ENCODE results near the gene CETN3. TPM values are rescaled to one million over a fixed set of nuclear protein-coding genes. Genes with fewer than 3 reads are reported as not detected.

Gene CETN3
- 48.5 and 50.5 TPM in 2 replicates for total RNA-seq (2014; rRNA removed; shearing (Covaris generic))
- polyA plus RNA-seq (2015; cell fraction: cytosol; rRNA removed) = 19.9 and 23.7 TPM in 2 replicates
- polyA plus RNA-seq (2015; cell fraction: nucleus; rRNA removed) = 21.0 and 23.5 TPM in 2 replicates

- peak; percentile 95 for DNase-seq (ENCODE audit: low read depth, low spot score)
These were observed at the start of gene CETN3 for GRCh38 chr5:90409318-90410177. TSS of gene CETN3 (minus strand) at chr5:90409756. CDS start at chr5:90409661, 95 bp downstream.

DNA sequence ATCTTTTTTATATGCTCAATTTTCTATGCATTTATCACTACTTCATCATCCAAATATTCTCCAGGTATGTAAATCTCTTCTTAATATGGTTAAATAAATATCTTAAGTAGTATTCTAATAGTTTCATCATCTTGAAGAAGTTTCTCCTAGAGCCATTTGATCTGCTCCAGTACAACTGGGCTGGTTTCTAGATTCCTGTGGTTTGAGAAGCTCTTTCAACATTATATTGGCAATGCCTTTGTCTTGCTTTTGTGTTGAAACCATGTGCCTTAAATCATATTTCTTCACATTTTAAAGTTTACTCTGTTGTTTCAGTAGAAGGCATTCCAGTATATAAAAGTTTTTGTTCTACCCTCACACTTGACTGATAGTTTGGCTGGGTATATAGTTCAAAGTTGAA is 37.4 kb upstream of the CETN3 start:
- no peak for DNase-seq (ENCODE audit: low read depth, low spot score)
- in situ Hi-C loops (cut with HindIII; ENCODE audit: low pct_unique_long_range_greater_than_20kb, low sequenced_read_pairs) = no loop called here

More at GRCh38 chr5:90409318-90410177, at the start of gene CETN3:
- in situ Hi-C loops (cut with HindIII; ENCODE audit: low pct_unique_long_range_greater_than_20kb, low sequenced_read_pairs) = no loop called here

DNA sequence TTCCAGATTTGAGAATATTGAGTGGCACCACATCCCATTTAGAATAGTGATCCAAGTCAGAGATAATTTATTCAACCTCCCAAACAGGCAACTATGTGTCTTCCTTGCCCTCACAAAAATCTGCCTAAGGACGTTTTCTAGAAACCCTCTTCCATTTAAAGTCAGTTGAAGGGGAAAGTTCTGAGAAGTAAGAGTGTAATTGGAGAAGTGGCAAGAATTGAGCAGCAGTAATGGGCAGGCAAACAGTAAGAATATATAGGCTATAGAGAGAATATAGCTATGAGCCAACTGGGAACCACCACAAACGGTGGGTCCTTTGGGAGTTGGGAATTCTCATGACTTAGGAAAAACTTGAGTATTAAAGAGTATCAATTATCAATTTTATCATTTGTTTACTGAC is 31.1 kb upstream of the CETN3 start:
- DNase-seq (ENCODE audit: low read depth, low spot score) = peak; percentile 41
- in situ Hi-C loops (cut with HindIII; ENCODE audit: low pct_unique_long_range_greater_than_20kb, low sequenced_read_pairs) = no loop called here

DNA sequence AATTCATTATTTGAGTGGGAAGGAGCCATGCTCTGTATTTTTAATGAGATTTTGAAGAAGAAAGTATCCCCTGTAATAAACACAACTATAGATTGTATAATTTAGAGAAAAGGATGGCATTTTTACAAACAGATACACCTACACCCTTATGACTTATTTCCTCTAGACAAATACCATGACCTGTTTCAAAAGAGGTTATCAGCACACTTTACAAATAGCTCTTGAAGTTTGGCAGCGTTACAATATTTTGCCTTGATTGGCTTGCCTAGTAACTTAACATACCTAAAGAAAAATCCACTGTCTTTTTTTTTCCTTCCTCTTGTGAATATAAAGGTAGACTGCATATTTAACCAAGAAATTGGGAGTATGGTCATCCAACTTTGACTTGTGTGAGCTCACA is 28.5 kb upstream of the CETN3 start:
- DNase-seq (ENCODE audit: low read depth, low spot score) = no peak
- in situ Hi-C loops (cut with HindIII; ENCODE audit: low pct_unique_long_range_greater_than_20kb, low sequenced_read_pairs) = no loop called here

DNA sequence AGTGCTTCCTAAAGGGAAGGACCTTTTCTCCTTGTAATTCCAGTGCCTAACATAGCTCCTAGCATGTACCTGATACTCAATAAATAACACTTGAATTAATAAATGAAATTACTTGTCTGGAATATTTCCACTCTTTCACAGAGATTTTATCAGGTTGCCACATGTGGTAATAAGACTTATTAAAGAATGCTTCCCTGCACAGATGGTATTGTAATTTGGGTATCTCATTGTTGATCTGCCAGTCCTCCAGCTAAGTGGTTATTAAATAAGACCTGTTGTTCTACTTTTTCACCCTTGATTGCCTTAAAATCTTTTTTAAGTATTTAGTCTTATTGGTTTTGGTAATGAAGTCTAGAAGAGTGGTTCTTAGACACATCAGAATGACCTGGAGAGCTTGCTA is 28.1 kb upstream of the CETN3 start:
- DNase-seq (ENCODE audit: low read depth, low spot score) = no peak
- in situ Hi-C loops (cut with HindIII; ENCODE audit: low pct_unique_long_range_greater_than_20kb, low sequenced_read_pairs) = no loop called here

DNA sequence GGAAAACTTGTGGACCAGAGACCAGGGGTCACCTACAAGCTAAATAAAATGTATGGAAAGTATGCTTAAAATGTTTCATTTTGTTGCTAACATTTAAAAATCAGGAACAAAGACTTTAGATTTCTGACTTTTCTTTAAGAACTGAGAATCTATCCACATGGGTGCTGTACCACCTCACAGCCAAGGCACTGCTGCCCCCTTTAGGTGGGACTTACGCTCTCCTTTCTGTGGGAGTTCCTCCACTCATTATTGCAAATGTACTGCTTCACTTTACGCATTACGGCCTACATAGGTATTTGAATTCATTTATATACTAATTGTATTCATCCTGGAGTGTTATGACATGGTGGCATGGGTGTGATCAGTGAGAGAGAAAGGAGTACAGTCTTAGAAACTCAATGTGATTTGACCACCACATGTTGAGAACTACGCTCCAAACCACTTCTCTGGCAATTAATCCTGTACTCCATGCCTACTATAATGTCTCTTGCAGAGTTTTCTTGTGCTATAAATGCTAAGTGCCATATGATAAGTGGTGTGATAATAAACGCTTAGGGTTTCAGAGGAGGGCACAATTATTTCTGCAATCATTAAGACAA is 24.7 kb upstream of the CETN3 start:
- DNase-seq (ENCODE audit: low read depth, low spot score) = peak; percentile 72

GRCh38 chr5:90424245-90424644 is 14.7 kb upstream of the CETN3 start:
- no peak for DNase-seq (ENCODE audit: low read depth, low spot score)
- in situ Hi-C loops (cut with HindIII; ENCODE audit: low pct_unique_long_range_greater_than_20kb, low sequenced_read_pairs) = no loop called here

More for the DNA sequence above, 24.7 kb upstream of the CETN3 start:
- in situ Hi-C loops (cut with HindIII; ENCODE audit: low pct_unique_long_range_greater_than_20kb, low sequenced_read_pairs) = no loop called here

GRCh38 chr5:90421136-90421535 is 11.6 kb upstream of the CETN3 start:
- in situ Hi-C loops (cut with HindIII; ENCODE audit: low pct_unique_long_range_greater_than_20kb, low sequenced_read_pairs) = no loop called here
- peak; percentile 58 for DNase-seq (ENCODE audit: low read depth, low spot score)

DNA sequence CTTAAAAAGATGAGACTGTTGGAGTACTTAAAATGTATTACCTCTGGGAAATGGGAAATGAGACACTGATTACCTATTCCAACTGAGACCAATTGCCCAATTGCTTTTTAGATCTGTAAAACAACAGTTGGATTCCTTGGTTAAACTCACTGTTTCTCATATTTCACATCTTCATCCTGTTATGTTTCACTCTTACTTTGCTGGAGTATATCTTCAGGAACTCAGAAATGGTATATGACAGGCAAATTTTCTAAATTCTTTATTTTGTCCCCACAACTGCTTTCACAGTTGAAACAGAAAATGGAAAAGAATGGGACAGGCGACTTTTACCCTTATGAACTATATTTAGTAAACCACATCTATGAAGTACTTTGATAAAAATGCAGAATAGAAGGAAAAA is 8.7 kb upstream of the CETN3 start:
- in situ Hi-C loops (cut with HindIII; ENCODE audit: low pct_unique_long_range_greater_than_20kb, low sequenced_read_pairs) = no loop called here
- no peak for DNase-seq (ENCODE audit: low read depth, low spot score)

GRCh38 chr5:90410178-90410762 is 714 bp upstream of the CETN3 start:
- in situ Hi-C loops (cut with HindIII; ENCODE audit: low pct_unique_long_range_greater_than_20kb, low sequenced_read_pairs) = no loop called here
- peak; percentile 14 for DNase-seq (ENCODE audit: low read depth, low spot score)

GRCh38 chr5:90408571-90409317 is 812 bp downstream of the CETN3 start:
- DNase-seq (ENCODE audit: low read depth, low spot score) = peak; percentile 30
- in situ Hi-C loops (cut with HindIII; ENCODE audit: low pct_unique_long_range_greater_than_20kb, low sequenced_read_pairs) = no loop called here

DNA sequence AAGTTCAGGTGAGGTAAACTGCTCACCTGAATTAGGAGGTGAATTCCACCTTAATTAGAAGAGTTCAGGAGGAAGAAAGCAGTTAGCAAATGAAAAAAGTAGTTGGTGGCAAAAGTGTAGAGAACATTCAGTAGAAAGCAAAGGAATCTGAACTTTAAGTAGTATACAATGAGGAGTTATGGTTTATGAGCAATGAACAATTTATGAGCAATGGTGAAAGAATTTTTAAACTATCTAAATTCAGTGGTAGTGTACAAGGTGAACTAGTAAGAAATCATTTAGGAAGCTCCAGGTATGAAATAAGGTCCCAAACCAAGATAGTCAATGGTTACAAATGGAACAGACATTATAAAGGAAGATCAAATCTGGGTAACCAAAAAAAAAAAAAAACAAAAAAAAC is 3.1 kb downstream of the CETN3 start:
- no peak for DNase-seq (ENCODE audit: low read depth, low spot score)
- in situ Hi-C loops (cut with HindIII; ENCODE audit: low pct_unique_long_range_greater_than_20kb, low sequenced_read_pairs) = no loop called here

- DNase-seq (ENCODE audit: low read depth, low spot score) = no peak
- in situ Hi-C loops (cut with HindIII; ENCODE audit: low pct_unique_long_range_greater_than_20kb, low sequenced_read_pairs) = no loop called here
These were observed 6.9 kb downstream of the CETN3 start for GRCh38 chr5:90402521-90403255.

DNA sequence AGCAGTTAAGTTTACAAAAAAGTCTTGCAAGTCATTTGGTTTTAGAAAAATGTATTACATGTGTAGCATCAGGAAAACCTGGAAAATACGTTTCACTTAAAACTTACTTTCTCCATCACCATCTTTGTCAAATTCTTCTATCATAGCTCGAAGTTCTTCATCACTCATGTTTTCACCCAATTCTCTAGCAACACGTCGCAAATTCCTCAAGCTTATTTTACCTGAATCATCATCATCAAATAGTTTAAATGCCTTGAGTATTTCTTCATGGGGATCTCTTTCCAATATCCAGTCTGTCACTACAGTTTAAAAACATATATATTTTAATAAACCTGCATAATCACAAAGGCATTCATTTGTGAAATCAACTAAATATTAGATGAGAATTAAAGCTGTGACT is 10.3 kb downstream of the CETN3 start:
- in situ Hi-C loops (cut with HindIII; ENCODE audit: low pct_unique_long_range_greater_than_20kb, low sequenced_read_pairs) = no loop called here
- no peak for DNase-seq (ENCODE audit: low read depth, low spot score)

GRCh38 chr5:90398726-90399125 is 10.8 kb downstream of the CETN3 start:
- in situ Hi-C loops (cut with HindIII; ENCODE audit: low pct_unique_long_range_greater_than_20kb, low sequenced_read_pairs) = no loop called here
- no peak for DNase-seq (ENCODE audit: low read depth, low spot score)

DNA sequence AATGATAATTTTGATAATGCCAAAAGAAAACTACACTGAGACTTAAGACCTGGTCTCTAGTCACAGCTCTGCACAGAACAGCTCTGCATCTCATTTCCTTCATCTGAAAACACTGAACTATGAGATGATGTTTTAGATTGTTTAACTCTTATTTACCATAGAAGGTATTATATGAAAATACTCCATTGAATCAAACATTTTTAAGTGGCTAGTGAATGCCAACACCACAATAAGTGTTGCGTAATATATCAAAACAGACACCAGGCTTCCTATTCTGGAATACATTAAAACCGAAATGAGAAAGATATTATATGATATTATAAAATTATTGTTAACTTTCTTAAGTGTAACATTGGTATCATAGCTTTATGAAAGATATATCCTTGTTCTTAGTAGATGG is 14.6 kb downstream of the CETN3 start:
- in situ Hi-C loops (cut with HindIII; ENCODE audit: low pct_unique_long_range_greater_than_20kb, low sequenced_read_pairs) = no loop called here
- no peak for DNase-seq (ENCODE audit: low read depth, low spot score)

DNA sequence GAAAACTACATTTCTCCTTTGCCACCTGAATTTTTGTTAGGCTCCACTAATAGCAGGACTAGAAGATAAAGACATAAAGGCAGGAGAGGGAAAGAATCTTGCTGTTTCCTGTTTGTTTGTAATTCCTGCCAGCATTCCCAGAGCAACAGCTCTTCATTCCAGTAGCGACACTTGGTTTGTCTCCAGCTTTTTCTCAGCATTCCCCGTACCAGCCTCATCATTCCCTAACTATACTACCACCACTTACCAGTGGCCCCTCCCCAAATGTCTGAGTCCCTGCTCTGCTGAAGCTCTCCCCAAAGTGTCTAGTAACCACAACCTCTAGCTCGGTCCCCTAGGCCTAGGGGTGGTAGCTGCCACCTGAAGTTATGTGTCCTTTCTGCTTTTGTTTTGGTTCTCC is 18.6 kb downstream of the CETN3 start:
- DNase-seq (ENCODE audit: low read depth, low spot score) = no peak
- in situ Hi-C loops (cut with HindIII; ENCODE audit: low pct_unique_long_range_greater_than_20kb, low sequenced_read_pairs) = no loop called here

Data from SK-MEL-5 (cell line).